SK-N-SH treated with all-trans-retinoic acid at 6 μM for 48 hours (cell line): ENCODE data around the gene TTC23L.

Source experiments
- ARNTL ChIP-seq: fragments of 450-650 bp; formaldehyde crosslinking; IDR thresholded peaks from 2 replicates; pipeline ENCODE4 v1.5.0; 2020; ENCODE audit warnings: low read depth, mild to moderate bottlenecking, moderate library complexity, borderline replicate concordance
- CSRNP3 ChIP-seq: fragments of 250-450 bp; sonication (Bioruptor Pico); IDR thresholded peaks from 2 replicates; pipeline ENCODE4 v1.5.1; 2021; ENCODE audit warnings: mild to moderate bottlenecking, moderate library complexity
- SNAI2 ChIP-seq: fragments of 250-450 bp; sonication (Bioruptor Pico); IDR thresholded peaks from 2 replicates; pipeline ENCODE4 v1.5.0; 2020; ENCODE audit warnings: mild to moderate bottlenecking, moderate library complexity
- TOX ChIP-seq: fragments of 250-450 bp; sonication (Bioruptor Pico); IDR thresholded peaks from 2 replicates; pipeline ENCODE4 v1.8.0; 2021; ENCODE audit warnings: mild to moderate bottlenecking, moderate library complexity, borderline replicate concordance
- ZFP30 ChIP-seq: fragments of 450-650 bp; formaldehyde crosslinking; IDR thresholded peaks from 2 replicates; pipeline ENCODE4 v1.5.0; 2022; ENCODE audit warnings: mild to moderate bottlenecking, moderate library complexity

GRCh38 chr5:34944044-34944443 lies 105.1 kb downstream of the TTC23L start:
- TF ChIP-seq ZFP30 (CRISPR knock-in tag) (no peak), CSRNP3 (CRISPR knock-in tag) (no peak), ARNTL (CRISPR knock-in tag) (no peak), TOX (CRISPR knock-in tag) (no peak), SNAI2 (no peak)
